Stomach (tissue), 4 donors: ENCODE data around the gene BCLAF1.

Source experiments
- POLR2A ChIP-seq, 4 donors: fragments of 450-650 bp; IDR thresholded peaks; one replicate each; pipeline ENCODE4 v1.6.1; 2016; ENCODE audit warnings: antibody characterized with exemption in 4 of 4, control low read depth in 2 of 4, mild to moderate bottlenecking in 1 of 4, moderate library complexity in 1 of 4
- POLR2AphosphoS5 ChIP-seq, 3 donors: sonication (generic); formaldehyde crosslinking; IDR thresholded peaks; one replicate each; pipeline ENCODE4 v1.6.1; 2016; ENCODE audit warnings: antibody characterized with exemption in 3 of 3
- TF ChIP-seq, protein P1 (sequence below), 7 experiments: fragments of 450-650 bp in 4 of 7; fragments of 200-600 bp in 3 of 7; sonication (generic) in 3 of 7; IDR thresholded peaks; one replicate each; pipeline ENCODE4 v1.5.1; 2016 to 2019; ENCODE audit warnings: antibody characterized with exemption in 7 of 7, control low read depth in 2 of 7, mild to moderate bottlenecking in 1 of 7

DNA sequence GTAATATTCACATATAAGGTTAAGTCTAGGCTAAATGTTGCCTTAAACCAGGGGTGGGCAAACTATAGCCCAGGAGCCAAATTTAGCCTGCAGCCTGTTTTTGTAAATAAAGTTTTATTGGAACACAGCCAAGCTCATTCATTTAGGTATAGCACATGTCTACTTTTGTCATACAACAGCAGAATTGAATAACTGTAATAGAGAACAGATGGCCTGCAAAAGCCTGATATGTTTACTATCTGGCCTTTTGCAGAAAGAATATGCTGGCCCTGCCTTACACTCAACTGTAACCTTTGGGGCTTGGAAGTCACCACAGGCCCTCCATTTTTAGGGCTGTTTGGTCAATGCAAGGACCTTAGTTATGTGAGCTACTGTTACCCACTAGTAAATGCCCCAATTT, 17.7 kb upstream of the BCLAF1 start:
- TF ChIP-seq, protein P1, sequence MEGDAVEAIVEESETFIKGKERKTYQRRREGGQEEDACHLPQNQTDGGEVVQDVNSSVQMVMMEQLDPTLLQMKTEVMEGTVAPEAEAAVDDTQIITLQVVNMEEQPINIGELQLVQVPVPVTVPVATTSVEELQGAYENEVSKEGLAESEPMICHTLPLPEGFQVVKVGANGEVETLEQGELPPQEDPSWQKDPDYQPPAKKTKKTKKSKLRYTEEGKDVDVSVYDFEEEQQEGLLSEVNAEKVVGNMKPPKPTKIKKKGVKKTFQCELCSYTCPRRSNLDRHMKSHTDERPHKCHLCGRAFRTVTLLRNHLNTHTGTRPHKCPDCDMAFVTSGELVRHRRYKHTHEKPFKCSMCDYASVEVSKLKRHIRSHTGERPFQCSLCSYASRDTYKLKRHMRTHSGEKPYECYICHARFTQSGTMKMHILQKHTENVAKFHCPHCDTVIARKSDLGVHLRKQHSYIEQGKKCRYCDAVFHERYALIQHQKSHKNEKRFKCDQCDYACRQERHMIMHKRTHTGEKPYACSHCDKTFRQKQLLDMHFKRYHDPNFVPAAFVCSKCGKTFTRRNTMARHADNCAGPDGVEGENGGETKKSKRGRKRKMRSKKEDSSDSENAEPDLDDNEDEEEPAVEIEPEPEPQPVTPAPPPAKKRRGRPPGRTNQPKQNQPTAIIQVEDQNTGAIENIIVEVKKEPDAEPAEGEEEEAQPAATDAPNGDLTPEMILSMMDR (IDR thresholded peaks at IDR 0.05): no peak
- TF ChIP-seq POLR2A (IDR thresholded peaks at IDR 0.05) (no peak), POLR2AphosphoS5 (IDR thresholded peaks at IDR 0.05) (no peak)
